Uterus (tissue), 4 donors: ENCODE data around the gene AP1G1. TPM values are rescaled to one million over a fixed set of nuclear protein-coding genes. Genes with fewer than 3 reads are reported as not detected.

Experiments
- DNase-seq, 2 donors: peaks; one replicate each; pipeline ENCODE4 v3.0.0-alpha.2; 2019 to 2020
- H3K27ac ChIP-seq, 2 donors: fragments of 200-600 bp; sonication (generic); 1 replicate in 1 of 2; 2 replicates in 1 of 2; pipeline ENCODE4 v1.5.1; 2016 to 2018
- H3K27me3 ChIP-seq, 2 donors: fragments of 200-600 bp; sonication (generic); one replicate each; pipeline ENCODE4 v1.5.1; 2018 to 2019; ENCODE audit warnings: control low read depth in 1 of 2
- H3K36me3 ChIP-seq, 2 donors: fragments of 200-600 bp; sonication (generic); one replicate each; pipeline ENCODE4 v1.5.1; 2019; ENCODE audit warnings: control low read depth in 1 of 2
- H3K4me1 ChIP-seq, 2 donors: fragments of 200-600 bp; sonication (generic); one replicate each; pipeline ENCODE4 v1.5.1; 2018 to 2019; ENCODE audit warnings: control low read depth in 1 of 2
- H3K4me3 ChIP-seq, 2 donors: fragments of 200-600 bp; sonication (generic); 1 replicate in 1 of 2; 2 replicates in 1 of 2; pipeline ENCODE4 v1.5.1; 2018 to 2019; ENCODE audit warnings: mild to moderate bottlenecking in 1 of 2
- H3K9me3 ChIP-seq, 2 donors: fragments of 200-600 bp; sonication (generic); one replicate each; pipeline ENCODE4 v1.5.1; 2019; ENCODE audit warnings: control low read depth in 1 of 2
- CTCF ChIP-seq, 4 experiments: fragments of 200-600 bp in 2 of 4; fragments of 450-650 bp in 2 of 4; sonication (generic) in 2 of 4; IDR thresholded peaks; one replicate each; pipeline ENCODE4 v1.5.1; 2016 to 2019; ENCODE audit warnings: antibody characterized with exemption in 4 of 4, mild to moderate bottlenecking in 2 of 4, moderate library complexity in 1 of 4
- POLR2A ChIP-seq, 2 donors: fragments of 450-650 bp; IDR thresholded peaks; one replicate each; pipeline ENCODE4 v1.6.1; 2016; ENCODE audit warnings: antibody characterized with exemption in 2 of 2, mild to moderate bottlenecking in 1 of 2, moderate library complexity in 1 of 2
- intact Hi-C: fragments of 100-400 bp; cut with DNase I; formaldehyde crosslinking; loops from one replicate; pipeline ENCODE4 v1.15.1; 2023; ENCODE audit warnings: low total_unique reads
- total RNA-seq, 4 donors: library from RNA; depleted of rRNA in 3 of 4; stranded (reverse); fragments of >200 nt in 3 of 4; gene quantifications; one replicate each; pipeline versions ENCODE4 v1.1.0 to v1.2.4, GENCODE V29; 2014 to 2023
- donor health status: DM: yes; HTN: yes; CAD: no.

AP1G1 gene
- total RNA-seq, 4 donors from 2014 or later = 32.5 to 125 (median 56.4) TPM

- Histone ChIP-seq H3K27ac (no peak overlapping the region), H3K9me3 (no peaks in the 10 kb centered on the region), H3K27me3 (no peaks in the 10 kb centered on the region), H3K4me1 (no peaks in the 10 kb centered on the region), H3K36me3 (no peaks in the 10 kb centered on the region), H3K4me3 (no peak overlapping the region)
- DNase-seq = no peak
- intact Hi-C loops = no loop called here
- TF ChIP-seq POLR2A (IDR thresholded peaks at IDR 0.05) (no peak), CTCF (IDR thresholded peaks at IDR 0.05) (no peak)
These were observed 69.8 kb downstream of the AP1G1 start for GRCh38 chr16:71738855-71739254.

GRCh38 chr16:71737501-71737900, 71.1 kb downstream of the AP1G1 start:
- no peaks in the 10 kb centered on the region for H3K4me1 ChIP-seq
- H3K9me3 ChIP-seq = no peaks in the 10 kb centered on the region
- no peak overlapping the region for H3K27ac ChIP-seq
- no peaks in the 10 kb centered on the region for H3K27me3 ChIP-seq
- no peak overlapping the region for H3K4me3 ChIP-seq
- H3K36me3 ChIP-seq = no peaks in the 10 kb centered on the region
- no peak for DNase-seq
- TF ChIP-seq POLR2A (IDR thresholded peaks at IDR 0.05) (no peak), CTCF (IDR thresholded peaks at IDR 0.05) (no peak)
- intact Hi-C loops = no loop called here

DNA sequence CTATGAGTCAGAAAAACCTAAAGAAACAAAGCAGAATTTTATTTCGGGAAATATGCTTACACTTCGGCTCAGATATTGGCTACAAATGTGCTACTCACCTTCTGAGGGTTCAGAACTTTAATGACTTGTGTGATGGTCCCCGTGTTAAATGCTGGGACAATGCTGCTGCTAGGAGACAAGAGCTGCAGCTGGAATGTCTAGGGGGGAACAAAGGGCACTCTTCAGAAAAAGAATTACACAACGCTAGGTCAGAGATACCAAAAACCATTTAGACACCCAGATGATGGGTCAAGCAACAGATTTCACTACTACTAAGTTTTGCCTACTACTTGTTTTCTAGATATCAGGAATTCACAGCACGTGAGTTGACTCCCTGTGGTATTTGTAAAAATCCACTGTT, 74.1 kb downstream of the AP1G1 start:
- intact Hi-C loops = no loop called here
- TF ChIP-seq POLR2A (IDR thresholded peaks at IDR 0.05) (no peak), CTCF (IDR thresholded peaks at IDR 0.05) (no peak)
- H3K27me3 ChIP-seq = no peaks in the 10 kb centered on the region
- no peak overlapping the region for H3K4me3 ChIP-seq
- no peaks in the 10 kb centered on the region for H3K9me3 ChIP-seq
- H3K27ac ChIP-seq = no peak overlapping the region
- DNase-seq = no peak
- H3K4me1 ChIP-seq = no peaks in the 10 kb centered on the region
- H3K36me3 ChIP-seq = no peaks in the 10 kb centered on the region

DNA sequence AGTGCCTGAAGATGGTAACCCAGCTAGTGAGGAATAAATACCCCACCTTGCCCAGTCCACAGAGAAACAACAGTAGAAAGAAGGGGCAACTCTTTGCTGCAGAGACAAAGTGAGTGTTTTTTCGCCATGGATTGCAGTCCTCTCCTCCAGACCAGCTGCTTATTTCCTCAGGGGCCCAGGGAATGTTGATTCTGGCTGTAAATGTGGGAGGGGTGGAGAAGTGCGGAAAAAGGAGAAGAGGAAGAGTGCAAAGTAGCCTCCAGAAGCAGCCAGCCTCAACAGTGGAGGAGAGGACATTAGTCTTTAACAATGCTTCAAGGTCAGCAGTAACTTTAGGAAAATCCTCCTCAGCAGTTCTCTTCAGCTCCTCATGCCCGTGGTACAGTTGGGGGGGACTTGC, 76.0 kb downstream of the AP1G1 start:
- no peak overlapping the region for H3K4me3 ChIP-seq
- intact Hi-C loops = no loop called here
- H3K36me3 ChIP-seq = no peaks in the 10 kb centered on the region
- no peak for TF ChIP-seq POLR2A (IDR thresholded peaks at IDR 0.05)
- TF ChIP-seq CTCF (IDR thresholded peaks at IDR 0.05) = no peak
- no peaks in the 10 kb centered on the region for H3K4me1 ChIP-seq
- H3K27ac ChIP-seq = no peak overlapping the region
- no peaks in the 10 kb centered on the region for H3K27me3 ChIP-seq
- no peaks in the 10 kb centered on the region for H3K9me3 ChIP-seq
- no peak for DNase-seq

- Histone ChIP-seq H3K9me3 (no peaks in the 10 kb centered on the region), H3K4me1 (no peaks in the 10 kb centered on the region), H3K36me3 (no peaks in the 10 kb centered on the region), H3K27me3 (no peaks in the 10 kb centered on the region), H3K27ac (peak overlapping the region in 1 of 2 donors; percentile 58), H3K4me3 (no peak overlapping the region)
- no peak for DNase-seq
- no peak for TF ChIP-seq POLR2A (IDR thresholded peaks at IDR 0.05)
- no peak for TF ChIP-seq CTCF (IDR thresholded peaks at IDR 0.05)
- intact Hi-C loops = no loop called here
These were observed 80.9 kb downstream of the AP1G1 start for GRCh38 chr16:71727551-71728324.
